ENCODE measurements around the gene MLX. TPM values are rescaled to one million over a fixed set of nuclear protein-coding genes. Genes with fewer than 3 reads are reported as not detected.
"Not testable (repeated sequence)": the region's sequence is repeated elsewhere in the genome, so short reads cannot be mapped to it uniquely, and the experiment has no call there.

MLX gene
- total RNA-seq, 1 donor from 2014 or later, result 62.5 TPM

DNA sequence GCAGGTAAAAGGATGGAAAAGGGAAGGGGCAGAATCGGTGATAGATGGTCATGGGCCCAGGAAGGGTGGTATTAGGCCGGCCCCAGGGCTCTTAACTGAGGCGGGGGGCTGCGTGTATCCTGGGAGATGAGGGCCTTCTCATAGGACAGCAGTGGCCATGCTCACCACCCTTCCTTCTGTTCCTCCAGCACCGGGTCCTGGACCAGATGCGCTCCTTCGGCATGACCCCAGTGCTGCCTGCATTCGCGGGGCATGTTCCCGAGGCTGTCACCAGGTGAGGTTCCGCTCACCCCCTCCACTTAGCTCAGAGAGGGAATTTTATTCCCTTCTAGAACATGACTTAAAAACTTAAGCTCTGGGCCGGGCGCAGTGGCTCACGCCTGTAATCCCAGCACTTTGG lies 28.4 kb upstream of the MLX start:
- Mint-ChIP-seq H3K4me1 (ENCODE audit: low read depth, unreplicated experiment) (peaks cover 20% of the 10 kb centered on the region), H3K27me3 (ENCODE audit: unreplicated experiment) (peaks cover 12% of the 10 kb centered on the region), H3K36me3 (ENCODE audit: unreplicated experiment) (no peaks in the 10 kb centered on the region), H3K4me3 (ENCODE audit: unreplicated experiment) (no peak overlapping the region), H3K9me3 (ENCODE audit: unreplicated experiment) (peaks cover 12% of the 10 kb centered on the region), H3K27ac (ENCODE audit: unreplicated experiment) (peak overlapping the region; percentile 100)
- TF ChIP-seq CTCF (IDR thresholded peaks at IDR 0.05; ENCODE audit: partially characterized antibody, unreplicated experiment), result no peak
- no peak for DNase-seq

GRCh38 chr17:42540558-42540957 lies 26.3 kb upstream of the MLX start:
- Mint-ChIP-seq H3K27me3 (ENCODE audit: unreplicated experiment) (peaks cover 17% of the 10 kb centered on the region), H3K9me3 (ENCODE audit: unreplicated experiment) (peaks cover 20% of the 10 kb centered on the region), H3K4me1 (ENCODE audit: low read depth, unreplicated experiment) (peaks cover 13% of the 10 kb centered on the region)
- H3K4me3 Mint-ChIP-seq (ENCODE audit: unreplicated experiment); H3K36me3 Mint-ChIP-seq (ENCODE audit: unreplicated experiment); DNase-seq; H3K27ac Mint-ChIP-seq (ENCODE audit: unreplicated experiment): not testable (repeated sequence)

- peaks cover 20% of the 10 kb centered on the region for H3K9me3 Mint-ChIP-seq (ENCODE audit: unreplicated experiment)
- H3K4me1 Mint-ChIP-seq (ENCODE audit: low read depth, unreplicated experiment), result peaks cover 10% of the 10 kb centered on the region
- no peak for TF ChIP-seq CTCF (IDR thresholded peaks at IDR 0.05; ENCODE audit: partially characterized antibody, unreplicated experiment)
- no peak for DNase-seq
- no peaks in the 10 kb centered on the region for H3K36me3 Mint-ChIP-seq (ENCODE audit: unreplicated experiment)
- no peak overlapping the region for H3K4me3 Mint-ChIP-seq (ENCODE audit: unreplicated experiment)
- peaks cover 17% of the 10 kb centered on the region for H3K27me3 Mint-ChIP-seq (ENCODE audit: unreplicated experiment)
- H3K27ac Mint-ChIP-seq (ENCODE audit: unreplicated experiment), result peak overlapping the region; percentile 33
These were observed 25.7 kb upstream of the MLX start for GRCh38 chr17:42541041-42541833.

DNA sequence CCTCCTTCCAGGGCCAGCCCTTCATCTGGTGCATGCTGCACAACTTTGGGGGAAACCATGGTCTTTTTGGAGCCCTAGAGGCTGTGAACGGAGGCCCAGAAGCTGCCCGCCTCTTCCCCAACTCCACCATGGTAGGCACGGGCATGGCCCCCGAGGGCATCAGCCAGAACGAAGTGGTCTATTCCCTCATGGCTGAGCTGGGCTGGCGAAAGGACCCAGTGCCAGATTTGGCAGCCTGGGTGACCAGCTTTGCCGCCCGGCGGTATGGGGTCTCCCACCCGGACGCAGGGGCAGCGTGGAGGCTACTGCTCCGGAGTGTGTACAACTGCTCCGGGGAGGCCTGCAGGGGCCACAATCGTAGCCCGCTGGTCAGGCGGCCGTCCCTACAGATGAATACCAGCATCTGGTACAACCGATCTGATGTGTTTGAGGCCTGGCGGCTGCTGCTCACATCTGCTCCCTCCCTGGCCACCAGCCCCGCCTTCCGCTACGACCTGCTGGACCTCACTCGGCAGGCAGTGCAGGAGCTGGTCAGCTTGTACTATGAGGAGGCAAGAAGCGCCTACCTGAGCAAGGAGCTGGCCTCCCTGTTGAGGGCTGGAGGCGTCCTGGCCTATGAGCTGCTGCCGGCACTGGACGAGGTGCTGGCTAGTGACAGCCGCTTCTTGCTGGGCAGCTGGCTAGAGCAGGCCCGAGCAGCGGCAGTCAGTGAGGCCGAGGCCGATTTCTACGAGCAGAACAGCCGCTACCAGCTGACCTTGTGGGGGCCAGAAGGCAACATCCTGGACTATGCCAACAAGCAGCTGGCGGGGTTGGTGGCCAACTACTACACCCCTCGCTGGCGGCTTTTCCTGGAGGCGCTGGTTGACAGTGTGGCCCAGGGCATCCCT lies 23.5 kb upstream of the MLX start:
- H3K4me1 Mint-ChIP-seq (ENCODE audit: low read depth, unreplicated experiment), result peaks cover 4% of the 10 kb centered on the region
- H3K27ac Mint-ChIP-seq (ENCODE audit: unreplicated experiment), result peak overlapping the region; percentile 52
- H3K9me3 Mint-ChIP-seq (ENCODE audit: unreplicated experiment), result peaks cover 8% of the 10 kb centered on the region
- H3K27me3 Mint-ChIP-seq (ENCODE audit: unreplicated experiment), result peaks cover 10% of the 10 kb centered on the region
- H3K36me3 Mint-ChIP-seq (ENCODE audit: unreplicated experiment), result no peaks in the 10 kb centered on the region
- TF ChIP-seq CTCF (IDR thresholded peaks at IDR 0.05; ENCODE audit: partially characterized antibody, unreplicated experiment), result no peak
- peak; percentile 67 for DNase-seq
- H3K4me3 Mint-ChIP-seq (ENCODE audit: unreplicated experiment), result no peak overlapping the region

GRCh38 chr17:42544874-42545283 lies 22.0 kb upstream of the MLX start:
- H3K27me3 Mint-ChIP-seq (ENCODE audit: unreplicated experiment), result peaks cover 9% of the 10 kb centered on the region
- peak overlapping the region; percentile 42 for H3K4me3 Mint-ChIP-seq (ENCODE audit: unreplicated experiment)
- H3K27ac Mint-ChIP-seq (ENCODE audit: unreplicated experiment), result peak overlapping the region; percentile 39
- H3K9me3 Mint-ChIP-seq (ENCODE audit: unreplicated experiment), result peaks cover 8% of the 10 kb centered on the region
- H3K4me1 Mint-ChIP-seq (ENCODE audit: low read depth, unreplicated experiment), result peaks cover 5% of the 10 kb centered on the region
- H3K36me3 Mint-ChIP-seq (ENCODE audit: unreplicated experiment), result no peaks in the 10 kb centered on the region
- no peak for DNase-seq
- TF ChIP-seq CTCF (IDR thresholded peaks at IDR 0.05; ENCODE audit: partially characterized antibody, unreplicated experiment), result no peak

DNA sequence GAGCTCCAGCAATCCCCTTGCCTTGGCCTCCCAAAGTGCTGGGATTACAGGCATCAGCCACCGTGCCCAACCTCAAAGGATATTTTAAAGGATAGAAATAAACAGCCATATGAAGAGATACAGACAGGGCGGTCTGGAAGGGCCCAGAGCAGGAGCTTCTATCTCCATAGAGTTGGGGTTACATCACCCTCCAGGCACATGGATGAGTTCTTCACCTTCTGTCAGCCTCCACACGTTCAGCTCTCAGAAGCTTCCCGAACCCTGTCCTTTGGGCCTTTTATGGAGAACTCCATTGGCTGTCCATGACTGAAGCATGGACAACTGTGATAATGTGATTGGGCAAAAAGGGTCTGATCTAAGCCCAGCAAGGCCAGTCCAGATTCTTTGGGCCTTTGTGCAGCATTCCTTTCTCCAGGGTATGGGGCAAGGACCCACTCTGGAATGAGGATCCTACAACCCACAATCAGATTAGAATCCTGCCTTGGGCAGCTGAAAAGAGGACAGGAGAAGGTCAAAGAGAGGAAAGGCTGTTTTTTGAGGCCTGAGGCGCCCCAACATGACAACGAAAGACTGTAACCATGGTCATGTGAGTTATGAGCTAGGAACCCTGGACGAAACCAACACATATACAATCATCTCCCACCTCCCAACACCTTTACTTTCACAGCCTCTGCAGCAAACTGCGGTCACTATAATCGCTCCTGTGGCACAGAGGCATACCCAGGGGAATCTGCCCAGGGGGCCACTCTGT lies 21.0 kb upstream of the MLX start:
- H3K9me3 Mint-ChIP-seq (ENCODE audit: unreplicated experiment); H3K36me3 Mint-ChIP-seq (ENCODE audit: unreplicated experiment); DNase-seq; H3K27ac Mint-ChIP-seq (ENCODE audit: unreplicated experiment); H3K4me3 Mint-ChIP-seq (ENCODE audit: unreplicated experiment); H3K4me1 Mint-ChIP-seq (ENCODE audit: low read depth, unreplicated experiment): not testable (repeated sequence)
- H3K27me3 Mint-ChIP-seq (ENCODE audit: unreplicated experiment), result peaks cover 11% of the 10 kb centered on the region

Measured in glutamatergic neuron (in vitro differentiated cells).